Endometrium (tissue), 2 donors: ENCODE results near the gene TTC27.

Experiments used
- FAIRE-seq: peaks from 2 replicates; lab custom pipeline; 2012; peaks lifted over from hg19 to GRCh38; lab: Jason Lieb, UNC
- donor health status: control.
- donor health status: control.

The TTC27 gene

GRCh38 chr2:32755666-32756065, 127.8 kb downstream of the TTC27 start:
- no peak for FAIRE-seq

- no peak for FAIRE-seq
These were observed 128.4 kb downstream of the TTC27 start for GRCh38 chr2:32756074-32756727.

- FAIRE-seq = no peak
These were observed 130.4 kb downstream of the TTC27 start for GRCh38 chr2:32758232-32758631.

GRCh38 chr2:32760628-32761027, 132.8 kb downstream of the TTC27 start:
- no peak for FAIRE-seq

- no peak for FAIRE-seq
These were observed 140.7 kb downstream of the TTC27 start for GRCh38 chr2:32768387-32769174.

GRCh38 chr2:32770360-32770759, 142.5 kb downstream of the TTC27 start:
- FAIRE-seq = no peak

GRCh38 chr2:32772638-32773447, 145.0 kb downstream of the TTC27 start:
- peak; percentile 66 for FAIRE-seq

GRCh38 chr2:32773448-32773808, 145.6 kb downstream of the TTC27 start:
- FAIRE-seq = no peak

- FAIRE-seq = no peak
These were observed 148.1 kb downstream of the TTC27 start for GRCh38 chr2:32775954-32776353.

GRCh38 chr2:32777714-32778113, 149.9 kb downstream of the TTC27 start:
- no peak for FAIRE-seq

GRCh38 chr2:32780961-32781360, 153.1 kb downstream of the TTC27 start:
- FAIRE-seq = no peak

GRCh38 chr2:32783469-32783868, 155.6 kb downstream of the TTC27 start:
- FAIRE-seq = no peak

- FAIRE-seq = no peak
These were observed 156.1 kb downstream of the TTC27 start for GRCh38 chr2:32783933-32784332.

- peak; percentile 15 for FAIRE-seq
These were observed 159.4 kb downstream of the TTC27 start for GRCh38 chr2:32787207-32787606.

- no peak for FAIRE-seq
These were observed 160.3 kb downstream of the TTC27 start for GRCh38 chr2:32788114-32788513.

GRCh38 chr2:32792416-32792815, 164.6 kb downstream of the TTC27 start:
- no peak for FAIRE-seq

- no peak for FAIRE-seq
These were observed 171.0 kb downstream of the TTC27 start for GRCh38 chr2:32798829-32799228.

GRCh38 chr2:32801741-32802140, 173.9 kb downstream of the TTC27 start:
- no peak for FAIRE-seq

- FAIRE-seq = no peak
These were observed 175.0 kb downstream of the TTC27 start for GRCh38 chr2:32802877-32803276.

GRCh38 chr2:32804205-32804604, 176.4 kb downstream of the TTC27 start:
- FAIRE-seq = no peak

GRCh38 chr2:32805104-32806095, 177.6 kb downstream of the TTC27 start:
- no peak for FAIRE-seq

GRCh38 chr2:32806857-32807256, 179.0 kb downstream of the TTC27 start:
- no peak for FAIRE-seq
